Measurements from ENCODE around the gene SLC47A2. TPM values are rescaled to one million over a fixed set of nuclear protein-coding genes. Genes with fewer than 3 reads are reported as not detected.

SLC47A2 gene
- total and polyA plus RNA-seq, 2 of the 13 experiments (the other 11 are each of a cell fraction or from before 2014, with no cell fraction given) = 0.04 TPM; not detected in 1

GRCh38 chr17:19660219-19660870 lies 56.0 kb downstream of the SLC47A2 start (continued):
- peak; percentile 72; the same call in 1 of the 2 replicates for TF ChIP-seq ZFP1 (CRISPR knock-in tag; IDR thresholded peaks at IDR 0.05)
- TF ChIP-seq ZNF143 (CRISPR knock-in tag; IDR thresholded peaks at IDR 0.05) = no peak
- TF ChIP-seq ZNF33A (CRISPR knock-in tag; IDR thresholded peaks at IDR 0.05; ENCODE audit: borderline replicate concordance) = no peak
- no peak for TF ChIP-seq NKX3-1 (CRISPR knock-in tag; IDR thresholded peaks at IDR 0.05)
- TF ChIP-seq SMARCC2 (IDR thresholded peaks at IDR 0.05) = no peak
- 0 out of 2 replicates have a peak, but pooled peaks have one; percentile 16 for TF ChIP-seq ZNF414 (CRISPR knock-in tag; IDR thresholded peaks at IDR 0.05)
- TF ChIP-seq TERF1 (CRISPR knock-in tag; IDR thresholded peaks at IDR 0.05) = no peak
- TF ChIP-seq ZNF451 (CRISPR knock-in tag; IDR thresholded peaks at IDR 0.05) = no peak
- no peak for TF ChIP-seq MXD3 (CRISPR knock-in tag; IDR thresholded peaks at IDR 0.05)
- peak; percentile 98 for TF ChIP-seq ZGPAT (CRISPR knock-in tag; IDR thresholded peaks at IDR 0.05)
- peak; percentile 55; the same call in 1 of the 2 replicates for TF ChIP-seq NR2C2 (CRISPR knock-in tag; IDR thresholded peaks at IDR 0.05; ENCODE audit: borderline replicate concordance)
- no peak for TF ChIP-seq ZBTB3 (CRISPR knock-in tag; IDR thresholded peaks at IDR 0.05; ENCODE audit: borderline replicate concordance, low read depth)
- no peak for TF ChIP-seq MAF1 (CRISPR knock-in tag; IDR thresholded peaks at IDR 0.05; ENCODE audit: borderline replicate concordance)
- no peak for TF ChIP-seq ZNF407 (CRISPR knock-in tag; IDR thresholded peaks at IDR 0.05; ENCODE audit: not compliant biosample characterization)
